H4 (cell line): Measurements from ENCODE around the gene EXO1. TPM values are rescaled to one million over a fixed set of nuclear protein-coding genes. Genes with fewer than 3 reads are reported as not detected.
"Not testable (repeated sequence)": the region's sequence is repeated elsewhere in the genome, so short reads cannot be mapped to it uniquely, and the experiment has no call there.

Experiments
- DNase-seq: peaks from one replicate; pipeline ENCODE4 v3.0.0-alpha.2; 2015; ENCODE audit warnings: low spot score
- total RNA-seq: library from RNA; depleted of rRNA; stranded (reverse); fragments of >200 nt; shearing (Covaris generic); gene quantifications from 2 replicates; pipeline ENCODE4 v1.2.3, GENCODE V29; 2014

EXO1 gene
- total RNA-seq, 1 experiment from 2014 or later = 49.1 TPM

DNA sequence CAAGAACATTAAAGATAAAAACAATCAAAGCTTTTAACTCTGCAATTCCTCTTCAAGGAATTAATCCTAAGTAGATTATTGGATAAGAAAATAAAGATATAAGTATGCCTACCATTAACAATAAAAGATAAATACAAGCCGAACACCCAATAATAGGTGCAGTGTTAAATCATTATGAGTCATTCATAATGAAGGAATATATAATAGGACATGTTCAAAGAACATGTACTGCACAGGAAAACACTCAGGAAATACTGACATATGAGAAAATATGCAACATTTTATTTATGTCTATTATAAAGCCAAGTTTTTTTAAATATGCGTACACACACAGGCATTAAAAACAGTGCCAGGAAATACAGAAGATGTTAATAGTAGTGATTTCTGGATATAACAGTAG lies 11.1 kb upstream of the EXO1 start:
- no peak for DNase-seq

DNA sequence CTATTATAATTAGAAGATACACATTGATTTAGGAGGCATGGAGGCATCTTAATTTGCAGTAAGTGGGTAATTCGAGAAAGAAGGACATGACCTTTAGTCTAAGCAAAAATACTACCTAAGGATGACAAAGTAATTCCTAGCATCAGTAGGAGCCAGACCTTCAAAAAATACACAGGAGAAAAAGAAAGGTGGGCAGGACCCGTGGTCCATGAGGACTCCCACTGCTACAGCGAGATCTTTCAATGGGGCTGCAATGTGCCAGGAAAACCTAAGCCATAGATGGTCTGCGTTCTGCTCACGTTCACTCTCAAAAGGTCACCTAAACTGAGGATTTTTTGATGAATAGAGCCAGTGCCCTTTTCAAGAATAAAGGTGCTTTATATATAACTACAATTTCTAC lies 10.6 kb upstream of the EXO1 start:
- no peak for DNase-seq

DNA sequence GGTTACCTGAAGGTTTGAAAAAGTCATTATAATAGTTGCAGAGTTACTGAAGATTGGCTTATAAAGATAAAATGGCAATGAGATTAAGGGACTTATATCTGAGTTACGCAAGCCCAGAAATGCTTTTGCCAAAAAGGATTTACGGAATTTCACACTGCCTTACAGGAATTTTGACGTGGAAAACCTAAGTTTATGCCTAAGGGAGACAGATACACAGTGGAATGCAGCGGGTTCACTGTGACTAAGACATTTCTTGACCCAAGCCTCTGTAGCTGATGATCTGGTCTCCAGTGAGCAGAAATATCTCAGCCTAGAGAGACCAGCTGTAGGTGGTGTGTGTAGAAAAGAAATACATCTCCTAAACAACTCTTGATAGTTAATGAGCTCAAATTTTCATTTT lies 10.1 kb upstream of the EXO1 start:
- DNase-seq = peak; percentile 76

DNA sequence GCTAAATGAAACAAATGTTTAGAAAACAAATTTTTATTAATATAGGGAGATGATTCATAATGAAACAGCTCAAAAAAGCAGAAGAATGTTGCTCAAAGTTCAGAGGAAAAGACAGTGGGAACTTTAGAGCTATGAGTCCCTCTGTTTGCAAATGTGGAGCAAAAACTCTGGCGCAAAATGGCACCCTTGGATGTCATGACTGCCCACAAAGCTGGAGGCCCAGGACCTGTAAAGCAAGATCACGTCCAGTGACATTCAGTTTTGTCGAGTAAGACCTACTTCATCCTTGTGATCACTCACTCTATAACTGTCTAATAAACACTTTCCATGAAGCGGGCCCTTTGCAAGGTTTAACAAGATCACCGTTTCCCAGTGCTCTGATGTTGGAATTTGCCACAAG lies 9.1 kb upstream of the EXO1 start:
- DNase-seq = no peak

DNA sequence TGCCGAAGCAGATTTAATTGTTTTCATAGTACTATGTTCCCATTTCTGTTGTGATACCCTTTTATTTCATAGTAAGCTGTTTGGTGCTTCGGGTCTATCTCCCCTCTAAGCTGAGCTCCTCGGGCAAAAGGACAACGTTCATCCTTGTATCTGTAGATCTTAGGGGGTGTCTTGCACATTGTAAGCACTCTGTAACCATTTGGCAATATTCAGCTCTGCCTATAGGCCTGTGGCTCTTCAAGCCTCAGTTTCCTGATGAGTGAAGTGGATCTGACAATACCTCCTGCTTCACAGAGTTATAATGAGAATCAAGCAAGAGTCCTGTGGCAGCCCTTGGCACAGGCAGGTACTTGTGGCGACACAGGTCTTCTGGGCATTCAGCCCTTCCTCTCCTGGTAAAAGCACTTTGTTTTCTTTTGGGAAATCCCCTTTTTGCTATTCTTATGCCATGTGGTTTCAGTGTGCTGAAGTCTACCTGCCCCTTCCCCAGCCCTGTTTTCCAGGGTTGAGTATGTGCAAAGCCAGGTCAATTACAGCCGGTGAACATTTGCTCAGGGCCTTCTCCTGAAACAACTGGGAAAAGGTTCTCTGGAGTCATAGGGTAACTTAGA lies 8.5 kb upstream of the EXO1 start:
- no peak for DNase-seq

DNA sequence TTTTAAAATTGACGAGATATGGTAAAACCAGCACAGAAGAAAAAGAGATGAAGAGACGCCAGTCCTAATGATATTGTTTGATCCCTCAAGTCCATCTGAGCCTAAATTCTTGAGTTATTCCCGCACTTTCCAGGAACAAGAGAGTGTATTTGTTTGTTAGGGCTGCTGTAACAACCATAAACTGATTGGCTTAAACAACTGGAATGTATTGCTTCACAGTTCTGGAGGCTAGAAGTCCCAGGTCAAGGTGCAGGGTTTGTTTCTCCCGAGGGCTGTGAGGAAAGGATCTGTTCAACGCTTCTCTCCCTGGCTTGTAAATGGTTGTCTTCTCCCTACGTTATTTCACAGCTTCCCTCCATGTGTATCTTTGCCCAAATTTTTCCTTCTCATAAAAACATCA lies 7.8 kb upstream of the EXO1 start:
- no peak for DNase-seq

DNA sequence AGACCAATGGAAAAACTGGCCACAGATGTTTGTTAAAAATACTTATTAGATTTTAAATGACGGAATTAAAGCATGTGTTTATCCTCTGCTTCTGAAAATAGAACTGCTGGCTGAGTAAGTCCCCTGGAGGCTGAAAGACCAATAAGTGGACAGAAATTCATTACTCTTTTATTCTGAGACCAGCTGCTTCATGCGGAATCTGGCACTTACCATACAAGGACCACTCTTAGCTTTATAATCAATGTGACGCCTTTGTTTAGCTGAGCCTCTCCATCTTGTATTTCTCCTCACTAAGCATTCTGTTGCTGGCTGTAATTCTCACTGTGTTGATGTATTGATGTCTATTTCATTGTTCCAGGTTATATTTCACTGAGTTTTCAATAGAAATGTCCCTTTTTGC lies 6.3 kb upstream of the EXO1 start:
- no peak for DNase-seq

DNA sequence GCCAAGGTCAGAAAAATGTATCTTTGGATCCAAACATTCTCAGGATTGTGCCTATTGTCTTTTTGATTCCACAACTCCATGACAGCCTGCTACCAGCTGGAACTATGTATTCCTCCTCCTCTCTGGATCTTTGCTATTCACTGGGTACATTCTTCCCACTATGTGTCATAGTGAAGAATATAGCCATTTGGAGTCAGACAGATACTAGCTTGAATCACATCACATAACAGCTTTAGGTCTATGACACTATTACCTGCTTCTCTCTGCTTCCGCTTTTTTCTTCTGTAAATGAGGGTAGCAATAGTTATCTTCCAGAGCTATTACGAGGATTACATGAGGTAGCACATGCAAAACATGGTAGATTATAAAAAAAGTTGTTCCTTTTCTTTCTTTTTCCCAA lies 5.4 kb upstream of the EXO1 start:
- DNase-seq = no peak

DNA sequence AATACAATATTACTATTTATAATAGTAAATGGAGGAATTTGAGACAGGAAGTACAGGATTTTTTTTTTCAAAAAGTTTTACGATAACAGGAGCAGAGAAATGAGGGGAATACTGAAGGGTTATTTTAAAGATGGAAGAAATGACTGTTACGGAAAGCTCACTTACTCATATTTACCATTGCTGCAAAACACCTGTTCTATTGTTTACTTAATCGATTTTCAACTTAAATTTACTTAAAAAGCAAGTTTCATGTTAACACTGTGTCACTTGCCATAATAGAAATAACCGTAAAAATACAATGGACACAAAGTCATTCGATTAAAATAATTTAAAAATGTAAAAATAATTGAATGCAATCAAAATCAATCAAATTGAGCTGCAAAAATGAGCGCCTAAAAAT lies 3.4 kb upstream of the EXO1 start:
- DNase-seq = no peak

DNA sequence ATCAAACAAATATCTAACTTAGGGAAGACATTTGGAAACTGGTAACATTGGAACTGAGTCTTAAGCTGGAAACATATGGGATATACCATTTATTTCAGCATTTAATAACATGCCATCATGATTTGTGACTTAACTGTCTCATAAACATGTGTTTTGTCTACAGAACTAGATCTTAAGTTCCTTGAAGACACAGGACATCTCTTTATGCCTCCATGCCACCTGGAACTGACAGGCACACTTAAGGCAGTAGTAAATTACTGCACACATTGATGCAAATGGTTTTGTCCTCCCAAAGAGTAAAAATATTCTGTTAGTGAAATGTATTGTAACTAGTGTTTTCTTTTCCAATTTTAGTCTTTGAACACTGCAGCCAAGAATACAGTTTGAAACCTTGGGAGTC lies 1.6 kb upstream of the EXO1 start:
- DNase-seq = no peak

DNA sequence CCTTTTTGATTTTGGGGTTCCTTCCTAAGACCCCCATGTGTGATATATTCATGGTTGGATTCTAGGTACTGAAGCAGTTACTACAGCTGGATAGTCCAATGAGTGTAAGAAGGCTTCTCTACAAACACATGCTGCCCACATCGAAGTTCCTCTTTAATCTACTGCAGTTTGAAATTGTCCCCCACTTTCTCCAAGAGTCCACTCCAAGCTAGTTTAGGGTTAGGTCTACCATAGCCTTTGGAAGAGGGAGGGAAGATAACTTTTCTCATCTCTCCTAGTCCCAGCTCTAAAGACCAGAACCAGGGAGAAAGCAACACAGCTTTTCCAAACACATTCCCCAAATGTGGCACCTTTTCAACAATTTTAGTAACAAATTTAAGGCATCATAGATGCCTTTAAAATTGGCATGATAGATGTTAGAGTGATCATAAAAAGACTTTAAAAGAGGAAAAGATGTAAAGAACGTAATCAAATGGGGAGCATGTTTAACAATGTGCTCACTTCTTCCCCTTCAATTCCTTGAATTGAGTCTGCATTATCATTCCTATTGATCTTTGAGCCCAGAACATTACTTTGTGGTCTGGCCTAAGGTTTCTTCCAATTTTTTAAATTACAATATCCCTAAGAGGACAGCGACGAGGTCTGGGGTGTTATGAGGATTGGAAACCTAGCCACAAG lies 1.0 kb upstream of the EXO1 start:
- DNase-seq = no peak

DNA sequence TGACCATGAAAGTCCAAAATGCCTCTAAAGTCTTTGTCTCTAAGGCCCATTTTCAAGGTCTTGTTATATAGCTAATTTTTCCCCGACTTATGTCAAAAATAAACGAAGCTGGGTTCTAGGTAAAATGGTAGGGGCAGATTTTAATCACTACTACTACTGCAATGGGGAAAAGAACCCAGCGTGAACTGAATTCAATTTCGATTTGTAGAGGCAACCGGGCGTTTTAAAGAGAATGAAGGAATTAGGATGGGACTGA lies 536 bp upstream of the EXO1 start:
- no peak for DNase-seq

DNA sequence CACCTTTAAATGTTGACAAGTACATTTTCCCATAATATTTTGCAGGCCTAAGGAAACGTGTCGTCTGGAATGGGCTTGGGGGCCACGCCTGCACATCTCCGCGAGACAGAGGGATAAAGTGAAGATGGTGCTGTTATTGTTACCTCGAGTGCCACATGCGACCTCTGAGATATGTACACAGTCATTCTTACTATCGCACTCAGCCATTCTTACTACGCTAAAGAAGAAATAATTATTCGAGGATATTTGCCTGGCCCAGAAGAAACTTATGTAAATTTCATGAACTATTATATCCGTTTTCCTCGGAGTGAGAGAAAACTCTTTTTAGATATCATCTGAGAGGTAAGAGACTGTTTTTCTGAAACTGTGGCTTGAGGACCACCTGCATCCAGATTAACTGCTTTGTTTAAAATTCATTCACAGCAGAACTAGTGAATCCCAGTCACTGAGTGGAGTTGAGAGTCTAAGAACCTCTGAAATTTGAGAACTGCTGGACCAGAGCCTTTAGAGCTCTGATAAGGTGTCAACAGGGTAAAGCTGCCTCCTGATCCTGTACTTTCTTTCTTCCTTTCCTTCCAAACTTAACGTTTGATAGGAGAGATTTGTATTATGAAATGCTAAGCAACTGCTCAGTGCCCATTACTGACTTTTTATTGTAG lies 811 bp downstream of the EXO1 start:
- no peak for DNase-seq

DNA sequence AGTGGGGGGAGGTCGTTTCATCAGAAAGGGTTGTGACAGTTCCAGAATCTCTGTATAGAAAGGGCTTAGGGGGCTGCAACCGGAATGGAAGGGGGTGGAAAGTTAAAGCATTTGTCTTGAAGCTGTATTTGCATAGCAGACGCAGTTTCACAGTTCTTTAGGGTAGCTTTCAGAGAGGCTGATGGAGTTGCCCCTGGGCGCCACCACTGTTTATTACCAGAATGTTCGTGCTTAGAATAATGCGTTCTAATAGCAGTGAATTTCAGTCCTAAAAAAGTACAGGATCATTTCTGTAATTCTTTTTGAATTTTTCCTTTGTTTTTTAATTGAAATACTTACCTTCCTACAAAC lies 1.3 kb downstream of the EXO1 start:
- DNase-seq = no peak

DNA sequence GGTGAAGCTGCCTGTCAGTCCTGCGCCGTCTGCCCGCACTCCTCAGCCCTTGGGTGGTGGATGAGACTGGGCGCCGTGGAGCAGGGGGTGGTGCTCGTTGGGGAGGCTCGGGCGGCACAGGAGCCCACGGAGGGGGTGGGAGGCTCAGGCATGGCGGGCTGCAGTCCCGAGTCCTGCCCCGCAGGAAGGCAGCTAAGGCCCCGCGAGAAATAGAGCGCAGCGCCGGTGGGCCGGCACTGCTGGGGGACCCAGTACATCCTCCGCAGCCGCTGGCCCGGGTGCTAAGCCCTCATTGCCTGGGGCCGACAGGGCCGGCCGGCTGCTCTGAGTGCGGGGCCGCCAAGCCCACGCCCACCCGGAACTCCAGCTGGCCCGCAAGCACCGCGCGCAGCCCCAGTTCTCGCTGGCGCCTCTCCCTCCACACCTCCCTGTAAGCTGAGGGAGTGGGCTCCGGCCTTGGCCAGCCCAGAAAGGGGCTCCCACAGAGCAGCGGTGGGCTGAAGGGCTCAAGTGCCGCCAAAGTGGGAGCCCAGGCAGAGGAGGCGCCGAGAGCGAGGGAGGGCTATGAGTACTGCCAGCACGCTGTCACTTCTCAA lies 7.6 kb downstream of the EXO1 start:
- DNase-seq = not testable (repeated sequence)

DNA sequence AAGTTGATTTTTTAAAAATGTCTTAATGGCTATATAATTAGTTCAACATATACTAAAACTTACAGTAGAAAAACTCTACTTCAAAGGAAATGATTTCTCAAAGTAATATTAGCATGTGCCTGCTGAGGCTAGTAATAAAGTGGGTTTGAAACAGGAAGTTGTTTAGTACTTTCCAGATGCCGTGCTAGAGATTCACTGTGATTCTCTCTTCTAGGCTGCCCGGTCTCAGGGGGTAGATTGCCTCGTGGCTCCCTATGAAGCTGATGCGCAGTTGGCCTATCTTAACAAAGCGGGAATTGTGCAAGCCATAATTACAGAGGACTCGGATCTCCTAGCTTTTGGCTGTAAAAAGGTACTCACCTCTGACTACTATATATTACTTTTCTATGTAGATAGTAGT lies 9.1 kb downstream of the EXO1 start:
- no peak for DNase-seq

DNA sequence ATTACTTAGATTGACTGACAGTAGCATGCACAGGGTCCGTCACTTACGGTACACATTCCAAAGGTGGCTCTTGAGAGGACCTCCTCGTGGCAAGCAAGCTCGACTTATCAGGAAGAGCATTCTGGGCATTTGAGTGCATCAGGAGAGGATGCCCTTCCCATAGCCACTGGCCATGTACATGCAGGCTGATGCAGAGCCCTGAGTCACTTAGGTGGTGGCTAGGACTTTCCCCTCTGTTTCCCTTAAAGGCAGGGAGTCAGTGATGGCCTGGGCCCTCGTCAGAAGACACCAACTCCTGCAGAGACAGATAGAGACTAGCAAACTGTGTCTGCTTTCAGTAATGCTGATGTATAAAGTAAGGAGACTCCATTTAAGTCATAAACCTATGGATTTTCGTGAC lies 12.9 kb downstream of the EXO1 start:
- DNase-seq = no peak

DNA sequence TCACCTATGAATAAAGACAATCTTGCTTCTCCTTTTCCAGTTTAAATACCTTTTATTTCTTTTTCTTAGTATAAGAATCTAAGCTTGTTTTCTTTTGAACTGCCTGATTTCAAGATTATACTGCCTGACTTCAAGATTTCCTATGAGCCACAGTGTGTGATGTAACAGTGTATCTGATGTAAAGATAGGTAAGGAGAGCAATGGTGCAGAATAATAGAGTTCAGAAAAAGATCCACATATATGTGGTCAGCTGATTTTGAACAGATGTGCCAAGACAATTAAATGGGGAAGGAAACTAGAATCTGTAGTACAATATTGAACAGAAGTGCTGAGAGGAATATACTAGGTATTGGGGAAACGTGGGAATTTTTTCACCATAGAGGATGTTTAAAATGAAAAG lies 21.0 kb downstream of the EXO1 start:
- no peak for DNase-seq

DNA sequence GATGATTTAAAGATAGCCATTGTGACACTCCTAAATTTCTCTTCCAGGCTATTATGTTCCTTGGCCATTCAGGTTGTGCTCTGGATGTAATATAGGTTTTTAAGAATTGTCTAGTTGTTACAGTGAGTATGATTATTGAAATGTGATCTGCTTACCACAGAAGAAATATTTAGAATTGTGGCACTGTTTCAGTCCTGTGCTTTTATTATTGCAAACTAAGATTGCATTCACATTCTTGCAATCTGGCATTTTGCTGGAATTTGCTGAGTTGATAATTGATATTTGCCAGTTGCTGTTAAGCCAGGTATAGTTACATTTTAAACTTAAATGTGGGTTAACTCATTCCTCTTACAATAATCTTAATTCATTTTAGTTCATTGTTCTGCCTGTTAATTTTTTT lies 22.3 kb downstream of the EXO1 start:
- no peak for DNase-seq

DNA sequence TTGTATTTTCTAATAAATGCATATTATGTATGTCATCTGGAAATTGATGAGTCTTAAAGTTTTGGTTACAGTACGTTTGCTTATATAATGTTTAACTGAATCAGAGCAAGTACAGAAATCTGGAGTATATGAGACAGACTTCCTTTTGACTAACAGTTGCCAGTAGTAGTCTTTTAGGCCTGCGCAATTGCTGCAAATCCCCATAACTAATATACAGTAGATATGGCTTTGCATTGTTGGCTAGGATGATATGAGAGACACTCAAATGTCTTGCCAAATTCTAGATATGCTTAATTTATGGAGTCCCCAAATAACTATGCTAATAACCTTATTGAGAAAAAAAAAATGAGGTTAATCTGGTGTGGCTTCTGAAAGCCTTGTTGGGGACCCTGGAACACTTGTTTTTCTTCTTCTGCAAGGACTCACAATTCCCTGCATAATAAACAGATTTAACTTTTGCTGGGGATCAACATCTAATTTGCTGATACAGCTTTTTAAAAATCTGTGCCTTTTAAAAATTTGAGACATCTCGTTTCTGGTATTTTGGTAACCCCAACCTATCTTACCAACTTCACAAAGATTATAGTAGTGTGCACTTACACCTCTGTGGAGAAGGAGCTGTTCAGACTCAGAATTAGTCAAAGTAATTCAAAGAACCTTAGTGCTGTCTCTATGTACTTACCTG lies 22.9 kb downstream of the EXO1 start:
- no peak for DNase-seq

DNA sequence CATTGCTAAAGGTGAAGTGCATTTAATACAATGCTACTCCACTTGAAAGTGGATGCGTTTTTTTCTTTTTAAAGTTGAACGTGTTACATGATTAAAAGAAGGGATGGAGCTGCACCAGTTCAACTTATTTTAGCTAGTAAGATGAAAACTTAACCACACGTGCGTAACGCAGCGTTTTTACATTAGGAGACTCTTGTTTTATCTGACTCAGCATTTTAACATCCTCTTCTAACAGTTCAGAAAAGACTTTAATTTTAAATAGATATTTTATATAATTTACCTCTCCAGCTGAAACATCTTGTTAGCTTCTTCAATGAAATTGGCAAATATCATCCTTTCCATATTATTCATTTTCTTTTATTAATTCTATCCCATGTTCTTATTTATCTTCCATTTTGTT lies 33.4 kb downstream of the EXO1 start:
- no peak for DNase-seq

DNA sequence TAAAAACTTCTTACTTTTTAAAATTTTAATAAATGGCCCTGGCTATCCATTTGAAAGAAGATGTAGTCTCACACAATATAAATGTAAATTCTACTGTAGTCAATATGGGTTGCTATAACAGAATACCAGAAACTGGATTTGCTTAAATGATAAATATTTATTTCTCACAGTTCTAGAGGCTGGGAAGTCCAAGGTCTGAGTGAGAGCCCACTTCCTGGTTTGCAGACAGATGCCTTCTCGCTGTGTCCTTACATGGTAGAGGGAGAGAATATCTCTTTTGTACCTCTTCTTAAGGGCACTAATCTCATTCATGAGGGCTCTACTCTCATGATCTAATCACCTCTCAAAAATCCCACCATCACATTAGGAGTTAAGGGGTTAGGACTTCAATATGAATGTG lies 35.2 kb downstream of the EXO1 start:
- no peak for DNase-seq

DNA sequence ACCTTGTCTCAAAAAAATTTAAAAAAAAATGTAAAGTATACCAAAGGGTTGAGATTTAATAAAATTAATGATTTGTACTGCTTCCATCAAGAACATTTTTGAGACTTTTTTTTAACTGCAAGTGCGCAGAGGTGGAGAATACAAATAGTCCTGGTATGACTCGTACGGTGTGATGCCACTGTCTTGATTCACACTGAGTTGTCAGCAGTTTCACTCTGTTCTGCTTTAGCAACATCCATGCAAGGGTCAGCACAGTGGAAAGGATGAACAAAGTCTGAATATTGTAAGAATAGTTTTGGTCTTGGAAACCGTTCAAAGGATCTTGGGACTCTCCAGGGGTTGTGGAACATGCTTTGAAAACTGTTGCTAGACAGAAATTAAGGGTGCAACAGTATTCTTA lies 40.2 kb downstream of the EXO1 start:
- DNase-seq = no peak
